ENCODE measurements around the gene TAF10. TPM values are rescaled to one million over a fixed set of nuclear protein-coding genes. Genes with fewer than 3 reads are reported as not detected.

Gene TAF10
- total RNA-seq, 1 experiment from 2014 or later: 387 TPM

GRCh38 chr11:6570691-6571427 is 41.2 kb downstream of the TAF10 start:
- ATAC-seq (no peak), DNase-seq (ENCODE audit: low read depth, low spot score) (no peak)
- H3K27ac ChIP-seq (ENCODE audit: low read length): no peak overlapping the region
- no peak for TF ChIP-seq SIN3A (IDR thresholded peaks at IDR 0.05; ENCODE audit: borderline replicate concordance, insufficient read depth, low read depth, low read length)
- no peak for TF ChIP-seq CTCF (IDR thresholded peaks at IDR 0.05)
- TF ChIP-seq TCF7L2 (IDR thresholded peaks at IDR 0.05; ENCODE audit: low read depth, low read length): no peak
- TF ChIP-seq REST (IDR thresholded peaks at IDR 0.05; ENCODE audit: insufficient read depth in 1 of 2, low read depth in 2 of 2, low read length in 1 of 2): no peak
- TF ChIP-seq POLR2AphosphoS5 (IDR thresholded peaks at IDR 0.05; ENCODE audit: low read depth, low read length): no peak
- POLR2A ChIA-PET: no interaction called here
- CTCF ChIA-PET: no interaction called here
- intact Hi-C loops (cut with micrococcal nuclease; ENCODE audit: unreplicated experiment) (no loop called here), in situ Hi-C loops (cut with HindIII; ENCODE audit: low pct_unique_long_range_greater_than_20kb, low sequenced_read_pairs) (no loop called here)
- H3K9me3 ChIP-seq (ENCODE audit: control insufficient read depth, insufficient read depth, low read depth, low read length): no peaks in the 10 kb centered on the region
- H3K4me1 ChIP-seq (ENCODE audit: control insufficient read depth, insufficient read depth, low read length): no peaks in the 10 kb centered on the region
- no peaks in the 10 kb centered on the region for H3K27me3 ChIP-seq (ENCODE audit: control insufficient read depth, insufficient read depth, low read length)
- H3K4me3 ChIP-seq (ENCODE audit: low read depth in 2 of 2, low read length in 2 of 2): no peak overlapping the region
- no TSS peak for BruUV-seq (replicated peaks)
- no peaks in the 10 kb centered on the region for H3K36me3 ChIP-seq (ENCODE audit: control insufficient read depth, insufficient read depth, low read length)

GRCh38 chr11:6569706-6570105 is 42.3 kb downstream of the TAF10 start:
- no TSS peak for BruUV-seq (replicated peaks)
- intact Hi-C loops (cut with micrococcal nuclease; ENCODE audit: unreplicated experiment): loop anchor here (10.0 kb wide), 1 partner anchor 725 kb away; no protein-coding TSS in a partner anchor
- POLR2A ChIA-PET: no interaction called here
- H3K27ac ChIP-seq (ENCODE audit: low read length): no peak overlapping the region
- no peaks in the 10 kb centered on the region for H3K27me3 ChIP-seq (ENCODE audit: control insufficient read depth, insufficient read depth, low read length)
- CTCF ChIA-PET: no interaction called here
- no peak for TF ChIP-seq POLR2AphosphoS5 (IDR thresholded peaks at IDR 0.05; ENCODE audit: low read depth, low read length)
- no peak for TF ChIP-seq SIN3A (IDR thresholded peaks at IDR 0.05; ENCODE audit: borderline replicate concordance, insufficient read depth, low read depth, low read length)
- no peak for TF ChIP-seq TCF7L2 (IDR thresholded peaks at IDR 0.05; ENCODE audit: low read depth, low read length)
- TF ChIP-seq CTCF (IDR thresholded peaks at IDR 0.05): no peak
- TF ChIP-seq REST (IDR thresholded peaks at IDR 0.05; ENCODE audit: insufficient read depth in 1 of 2, low read depth in 2 of 2, low read length in 1 of 2): no peak
- in situ Hi-C loops (cut with HindIII; ENCODE audit: low pct_unique_long_range_greater_than_20kb, low sequenced_read_pairs): no loop called here
- H3K4me3 ChIP-seq (ENCODE audit: low read depth in 2 of 2, low read length in 2 of 2): no peak overlapping the region
- no peaks in the 10 kb centered on the region for H3K36me3 ChIP-seq (ENCODE audit: control insufficient read depth, insufficient read depth, low read length)
- no peaks in the 10 kb centered on the region for H3K9me3 ChIP-seq (ENCODE audit: control insufficient read depth, insufficient read depth, low read depth, low read length)
- H3K4me1 ChIP-seq (ENCODE audit: control insufficient read depth, insufficient read depth, low read length): no peaks in the 10 kb centered on the region
- ATAC-seq: no peak
- no peak for DNase-seq (ENCODE audit: low read depth, low spot score)
